Panc1 (cell line): ENCODE data around the gene TNFSF13. TPM values are rescaled to one million over a fixed set of nuclear protein-coding genes. Genes with fewer than 3 reads are reported as not detected.

Source experiments
- ATAC-seq: fragments of 200-7000 bp; cut with Tn5 transposase; 2 replicates; pipeline ENCODE4 v1.9.1; 2020; ENCODE audit warnings: mild to moderate bottlenecking, moderate library complexity
- BruUV-seq: library from RNA; stranded (reverse); fragments of 400-500 nt; replicated peaks from 2 replicates; lab custom pipeline; 2021; lab: Mats Ljungman, UMichigan
- CTCF ChIA-PET: fragments of 300-600 bp; sonication (Branson Sonifier 250); formaldehyde crosslinking; loops from one replicate; lab custom pipeline; 2022; ENCODE audit warnings: antibody characterized with exemption; lab: Charles Lee
- POLR2A ChIA-PET: fragments of 300-600 bp; sonication (Branson Sonifier 250); formaldehyde crosslinking; loops from one replicate; lab custom pipeline; 2022; ENCODE audit warnings: antibody characterized with exemption; lab: Charles Lee
- DNase-seq: peaks from one replicate; pipeline ENCODE4 v3.0.0-alpha.2; 2010; ENCODE audit warnings: low read depth, low spot score
- H3K27ac ChIP-seq: 2 replicates; pipeline ENCODE4 v1.5.1; 2011; ENCODE audit warnings: mild to moderate bottlenecking, low read length, inconsistent platforms
- H3K27me3 ChIP-seq: fragments of 200-500 bp; sonication (Bioruptor generic); 2 replicates; pipeline ENCODE4 v1.6.0; 2014; ENCODE audit warnings: low read length, inconsistent platforms; ENCODE audit not compliant: control insufficient read depth, insufficient read depth
- H3K36me3 ChIP-seq: fragments of 200-500 bp; sonication (Bioruptor generic); 2 replicates; pipeline ENCODE4 v1.5.1; 2014; ENCODE audit warnings: inconsistent platforms, mild to moderate bottlenecking, low read length, moderate library complexity; ENCODE audit not compliant: control insufficient read depth, insufficient read depth
- H3K4me1 ChIP-seq: 2 replicates; pipeline ENCODE4 v1.5.1; 2011; ENCODE audit warnings: inconsistent platforms, mild to moderate bottlenecking, low read length, moderate library complexity; ENCODE audit not compliant: control insufficient read depth, insufficient read depth
- H3K4me3 ChIP-seq, 2 experiments: 2 replicates each; pipeline ENCODE4 v1.5.1; 2011 to 2012; ENCODE audit warnings: low read depth in 2 of 2, low read length in 2 of 2, mild to moderate bottlenecking in 2 of 2, inconsistent platforms in 1 of 2, moderate library complexity in 1 of 2
- H3K9me3 ChIP-seq: fragments of 200-500 bp; sonication (Bioruptor generic); 2 replicates; pipeline ENCODE4 v1.5.1; 2014; ENCODE audit warnings: low read depth, mild to moderate bottlenecking, inconsistent platforms, low read length, moderate library complexity; ENCODE audit not compliant: control insufficient read depth, insufficient read depth
- POLR2AphosphoS5 ChIP-seq: IDR thresholded peaks from 2 replicates; pipeline ENCODE4 v1.6.1; 2012; ENCODE audit warnings: mild to moderate bottlenecking, low read depth, low read length, moderate library complexity
- SIN3A ChIP-seq: IDR thresholded peaks from 2 replicates; pipeline ENCODE4 v1.6.1; 2012; ENCODE audit warnings: low read depth, mild to moderate bottlenecking, low read length, moderate library complexity, borderline replicate concordance; ENCODE audit not compliant: insufficient read depth
- TCF7L2 ChIP-seq: IDR thresholded peaks from 2 replicates; pipeline ENCODE4 v1.6.1; 2011; ENCODE audit warnings: mild to moderate bottlenecking, low read depth, low read length, inconsistent platforms
- in situ Hi-C: cut with HindIII; loops from 2 replicates; pipeline ENCODE4 v1.10.0; 2016; ENCODE audit warnings: low sequenced_read_pairs, low pct_unique_long_range_greater_than_20kb
- intact Hi-C: fragments of 100-400 bp; cut with micrococcal nuclease; formaldehyde crosslinking; loops from one replicate; pipeline ENCODE4 v1.10.0; 2022; ENCODE audit not compliant: unreplicated experiment
- total RNA-seq: library from RNA; stranded (reverse); gene quantifications from one replicate; pipeline ENCODE4 v1.2.1, GENCODE V29; 2021; ENCODE audit not compliant: unreplicated experiment
- TF ChIP-seq, protein P1 (sequence below), 2 experiments: IDR thresholded peaks; 2 replicates each; pipeline ENCODE4 v1.6.1; 2011 to 2012; ENCODE audit warnings: low read depth in 2 of 2, control low read depth in 1 of 2, low read length in 1 of 2, mild to moderate bottlenecking in 1 of 2, moderate library complexity in 1 of 2; ENCODE audit not compliant: insufficient read depth in 1 of 2
- TF ChIP-seq, protein P2 (sequence below): fragments of 450-650 bp; IDR thresholded peaks from 2 replicates; pipeline ENCODE4 v1.5.1; 2017; ENCODE audit warnings: mild to moderate bottlenecking

The TNFSF13 gene
- total RNA-seq, 1 experiment from 2014 or later = 2.3 TPM

- CTCF ChIA-PET = interaction anchor here (0.7 kb wide), 1 partner anchor 113 kb away, joined by 5 read pairs; no protein-coding TSS in a partner anchor
- no peak for ATAC-seq
- POLR2A ChIA-PET = interaction anchor here (0.5 to 0.6 kb wide), 2 partner anchors 229 to 673 kb away, joined by 4 to 5 read pairs; partner anchors contain the start of gene CTC1
- BruUV-seq = no TSS peak
- TF ChIP-seq POLR2AphosphoS5 (no peak), TCF7L2 (no peak), SIN3A (no peak)
- TF ChIP-seq, protein P1, sequence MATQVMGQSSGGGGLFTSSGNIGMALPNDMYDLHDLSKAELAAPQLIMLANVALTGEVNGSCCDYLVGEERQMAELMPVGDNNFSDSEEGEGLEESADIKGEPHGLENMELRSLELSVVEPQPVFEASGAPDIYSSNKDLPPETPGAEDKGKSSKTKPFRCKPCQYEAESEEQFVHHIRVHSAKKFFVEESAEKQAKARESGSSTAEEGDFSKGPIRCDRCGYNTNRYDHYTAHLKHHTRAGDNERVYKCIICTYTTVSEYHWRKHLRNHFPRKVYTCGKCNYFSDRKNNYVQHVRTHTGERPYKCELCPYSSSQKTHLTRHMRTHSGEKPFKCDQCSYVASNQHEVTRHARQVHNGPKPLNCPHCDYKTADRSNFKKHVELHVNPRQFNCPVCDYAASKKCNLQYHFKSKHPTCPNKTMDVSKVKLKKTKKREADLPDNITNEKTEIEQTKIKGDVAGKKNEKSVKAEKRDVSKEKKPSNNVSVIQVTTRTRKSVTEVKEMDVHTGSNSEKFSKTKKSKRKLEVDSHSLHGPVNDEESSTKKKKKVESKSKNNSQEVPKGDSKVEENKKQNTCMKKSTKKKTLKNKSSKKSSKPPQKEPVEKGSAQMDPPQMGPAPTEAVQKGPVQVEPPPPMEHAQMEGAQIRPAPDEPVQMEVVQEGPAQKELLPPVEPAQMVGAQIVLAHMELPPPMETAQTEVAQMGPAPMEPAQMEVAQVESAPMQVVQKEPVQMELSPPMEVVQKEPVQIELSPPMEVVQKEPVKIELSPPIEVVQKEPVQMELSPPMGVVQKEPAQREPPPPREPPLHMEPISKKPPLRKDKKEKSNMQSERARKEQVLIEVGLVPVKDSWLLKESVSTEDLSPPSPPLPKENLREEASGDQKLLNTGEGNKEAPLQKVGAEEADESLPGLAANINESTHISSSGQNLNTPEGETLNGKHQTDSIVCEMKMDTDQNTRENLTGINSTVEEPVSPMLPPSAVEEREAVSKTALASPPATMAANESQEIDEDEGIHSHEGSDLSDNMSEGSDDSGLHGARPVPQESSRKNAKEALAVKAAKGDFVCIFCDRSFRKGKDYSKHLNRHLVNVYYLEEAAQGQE (IDR thresholded peaks at IDR 0.05; ENCODE audit: insufficient read depth in 1 of 2, low read depth in 2 of 2, low read length in 1 of 2) = no peak
- TF ChIP-seq, protein P2, sequence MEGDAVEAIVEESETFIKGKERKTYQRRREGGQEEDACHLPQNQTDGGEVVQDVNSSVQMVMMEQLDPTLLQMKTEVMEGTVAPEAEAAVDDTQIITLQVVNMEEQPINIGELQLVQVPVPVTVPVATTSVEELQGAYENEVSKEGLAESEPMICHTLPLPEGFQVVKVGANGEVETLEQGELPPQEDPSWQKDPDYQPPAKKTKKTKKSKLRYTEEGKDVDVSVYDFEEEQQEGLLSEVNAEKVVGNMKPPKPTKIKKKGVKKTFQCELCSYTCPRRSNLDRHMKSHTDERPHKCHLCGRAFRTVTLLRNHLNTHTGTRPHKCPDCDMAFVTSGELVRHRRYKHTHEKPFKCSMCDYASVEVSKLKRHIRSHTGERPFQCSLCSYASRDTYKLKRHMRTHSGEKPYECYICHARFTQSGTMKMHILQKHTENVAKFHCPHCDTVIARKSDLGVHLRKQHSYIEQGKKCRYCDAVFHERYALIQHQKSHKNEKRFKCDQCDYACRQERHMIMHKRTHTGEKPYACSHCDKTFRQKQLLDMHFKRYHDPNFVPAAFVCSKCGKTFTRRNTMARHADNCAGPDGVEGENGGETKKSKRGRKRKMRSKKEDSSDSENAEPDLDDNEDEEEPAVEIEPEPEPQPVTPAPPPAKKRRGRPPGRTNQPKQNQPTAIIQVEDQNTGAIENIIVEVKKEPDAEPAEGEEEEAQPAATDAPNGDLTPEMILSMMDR = no peak
- Histone ChIP-seq H3K4me1 (peaks cover 50% of the 10 kb centered on the region), H3K27me3 (no peaks in the 10 kb centered on the region), H3K9me3 (no peaks in the 10 kb centered on the region), H3K27ac (peak overlapping the region; percentile 90), H3K36me3 (peaks cover 29% of the 10 kb centered on the region), H3K4me3 (peak overlapping the region; percentile 85 to 89)
- in situ Hi-C loops = no loop called here
- intact Hi-C loops = no loop called here
- no peak for DNase-seq
These were observed 15.8 kb downstream of the TNFSF13 start for GRCh38 chr17:7574176-7574953.

GRCh38 chr17:7575481-7575883, 16.9 kb downstream of the TNFSF13 start:
- TF ChIP-seq TCF7L2 (no peak), POLR2AphosphoS5 (no peak), SIN3A (no peak)
- TF ChIP-seq, protein P1 (IDR thresholded peaks at IDR 0.05; ENCODE audit: insufficient read depth in 1 of 2, low read depth in 2 of 2, low read length in 1 of 2) = no peak
- TF ChIP-seq, protein P2 = no peak
- Histone ChIP-seq H3K36me3 (peaks cover 29% of the 10 kb centered on the region), H3K9me3 (no peaks in the 10 kb centered on the region), H3K4me1 (peaks cover 61% of the 10 kb centered on the region), H3K27me3 (no peaks in the 10 kb centered on the region), H3K4me3 (peak overlapping the region; percentile 85 to 89), H3K27ac (peak overlapping the region; percentile 90; the same call in 1 of the 2 replicates)
- intact Hi-C loops (no loop called here), in situ Hi-C loops (no loop called here)
- ATAC-seq = no peak
- ChIA-PET POLR2A (no interaction called here), CTCF (no interaction called here)
- BruUV-seq = no TSS peak
- DNase-seq = no peak
